Midbrain (tissue), 1 donor: Measurements from ENCODE around the gene WASF3.
A peak's percentile ranks its signal among the peaks of the same experiment; 100 is the strongest.

Experiments used
- DNase-seq: peaks from one replicate; lab custom pipeline; 2025; lab: John Stamatoyannopoulos, UW

The WASF3 gene

GRCh38 chr13:26681036-26681435 lies 123.6 kb downstream of the WASF3 start:
- DNase-seq: no peak

GRCh38 chr13:26682606-26683005 lies 125.1 kb downstream of the WASF3 start:
- no peak for DNase-seq

GRCh38 chr13:26685606-26686005 lies 128.1 kb downstream of the WASF3 start:
- DNase-seq: no peak

GRCh38 chr13:26686285-26686684 lies 128.8 kb downstream of the WASF3 start:
- no peak for DNase-seq

- peak; percentile 13 for DNase-seq
These were observed 130.8 kb downstream of the WASF3 start for GRCh38 chr13:26688286-26688685.

- DNase-seq: no peak
These were observed 131.5 kb downstream of the WASF3 start for GRCh38 chr13:26688980-26689379.

GRCh38 chr13:26693749-26694463 lies 136.4 kb downstream of the WASF3 start:
- DNase-seq: no peak

- no peak for DNase-seq
These were observed 137.3 kb downstream of the WASF3 start for GRCh38 chr13:26694609-26695359.

GRCh38 chr13:26695360-26695705 lies 137.8 kb downstream of the WASF3 start:
- DNase-seq: no peak

- no peak for DNase-seq
These were observed 138.4 kb downstream of the WASF3 start for GRCh38 chr13:26695891-26696311.

- no peak for DNase-seq
These were observed 139.8 kb downstream of the WASF3 start for GRCh38 chr13:26697069-26697955.

- peak; percentile 88 for DNase-seq
These were observed 141.1 kb downstream of the WASF3 start for GRCh38 chr13:26698392-26699196.

- DNase-seq: no peak
These were observed 141.7 kb downstream of the WASF3 start for GRCh38 chr13:26699197-26699490.

- DNase-seq: no peak
These were observed 148.1 kb downstream of the WASF3 start for GRCh38 chr13:26705536-26705935.

GRCh38 chr13:26706381-26706780 lies 148.9 kb downstream of the WASF3 start:
- no peak for DNase-seq

- peak; percentile 53 for DNase-seq
These were observed 149.9 kb downstream of the WASF3 start for GRCh38 chr13:26707122-26708006.

- DNase-seq: no peak
These were observed 150.5 kb downstream of the WASF3 start for GRCh38 chr13:26708007-26708297.

- DNase-seq: no peak
These were observed 152.0 kb downstream of the WASF3 start for GRCh38 chr13:26709461-26709860.

- DNase-seq: no peak
These were observed 152.7 kb downstream of the WASF3 start for GRCh38 chr13:26710166-26710565.

- DNase-seq: no peak
These were observed 153.7 kb downstream of the WASF3 start for GRCh38 chr13:26711211-26711610.

- DNase-seq: no peak
These were observed 155.9 kb downstream of the WASF3 start for GRCh38 chr13:26713341-26713740.
